PC-9 (cell line): Measurements from ENCODE around the gene SLC35F3. TPM values are rescaled to one million over a fixed set of nuclear protein-coding genes. Genes with fewer than 3 reads are reported as not detected.
"Not testable (repeated sequence)": the region's sequence is repeated elsewhere in the genome, so short reads cannot be mapped to it uniquely, and the experiment has no call there.

ENCODE experiments used
- BruUV-seq: library from RNA; stranded (reverse); fragments of 400-500 nt; replicated peaks from 2 replicates; lab custom pipeline; 2021; lab: Mats Ljungman, UMichigan
- CTCF ChIA-PET: fragments of 300-600 bp; sonication (Branson Sonifier 250); formaldehyde crosslinking; loops from one replicate; lab custom pipeline; 2022; ENCODE audit warnings: antibody characterized with exemption; lab: Charles Lee
- POLR2A ChIA-PET: fragments of 300-600 bp; sonication (Branson Sonifier 250); formaldehyde crosslinking; loops from one replicate; lab custom pipeline; 2022; ENCODE audit warnings: antibody characterized with exemption; ENCODE audit not compliant: unreplicated experiment; lab: Charles Lee
- DNase-seq, 2 experiments: peaks; one replicate each; pipeline versions ENCODE4 v3.0.0 to v3.0.0-alpha.2; 2015 to 2022; ENCODE audit warnings: mixed read lengths in 1 of 2
- H2AFZ ChIP-seq: fragments of 200-600 bp; sonication (generic); 2 replicates; pipeline ENCODE4 v1.8.1; 2017; ENCODE audit warnings: antibody characterized with exemption
- H3F3A ChIP-seq: fragments of 200-600 bp; sonication (generic); 2 replicates; pipeline ENCODE4 v1.8.1; 2017; ENCODE audit warnings: antibody characterized with exemption, mild to moderate bottlenecking, low read depth; ENCODE audit not compliant: insufficient read depth
- H3K27ac ChIP-seq: fragments of 200-600 bp; sonication (generic); 2 replicates; pipeline ENCODE4 v1.6.1; 2016; ENCODE audit warnings: mixed run types
- H3K27me3 ChIP-seq: fragments of 200-600 bp; sonication (generic); 2 replicates; pipeline ENCODE4 v1.6.1; 2016; ENCODE audit warnings: low read depth, mixed run types; ENCODE audit not compliant: insufficient read depth
- H3K36me3 ChIP-seq: fragments of 200-600 bp; sonication (generic); 2 replicates; pipeline ENCODE4 v1.6.1; 2016; ENCODE audit warnings: low read depth, mixed run types
- H3K4me1 ChIP-seq: fragments of 200-600 bp; sonication (generic); replicated peaks from 2 replicates; pipeline ENCODE4 v1.6.1; 2016; ENCODE audit warnings: mixed run types; ENCODE audit not compliant: insufficient read depth
- H3K4me2 ChIP-seq: fragments of 200-600 bp; sonication (generic); 2 replicates; pipeline ENCODE4 v1.6.1; 2017; ENCODE audit warnings: mixed run types
- H3K4me3 ChIP-seq: fragments of 200-600 bp; sonication (generic); 2 replicates; pipeline ENCODE4 v1.6.1; 2016; ENCODE audit warnings: mixed run types
- H3K79me2 ChIP-seq: fragments of 200-600 bp; sonication (generic); 2 replicates; pipeline ENCODE4 v1.6.1; 2017; ENCODE audit warnings: low read depth, mixed run types
- H3K9me2 ChIP-seq: fragments of 200-600 bp; sonication (generic); 2 replicates; pipeline ENCODE4 v1.8.1; 2017; ENCODE audit warnings: mild to moderate bottlenecking; ENCODE audit not compliant: insufficient read depth
- H3K9me3 ChIP-seq: fragments of 200-600 bp; sonication (generic); 2 replicates; pipeline ENCODE4 v1.8.1; 2016; ENCODE audit warnings: low read depth; ENCODE audit not compliant: insufficient read depth
- H4K20me1 ChIP-seq: fragments of 200-600 bp; sonication (generic); 2 replicates; pipeline ENCODE4 v1.8.1; 2017; ENCODE audit not compliant: insufficient read depth
- EZH2 ChIP-seq: fragments of 200-600 bp; sonication (generic); IDR thresholded peaks from 2 replicates; pipeline ENCODE4 v1.8.0; 2017; ENCODE audit warnings: antibody characterized with exemption, low read depth
- intact Hi-C: fragments of 100-400 bp; cut with micrococcal nuclease; formaldehyde crosslinking; loops from one replicate; pipeline ENCODE4 v1.10.0; 2022; ENCODE audit not compliant: unreplicated experiment
- total RNA-seq: library from RNA; stranded (reverse); gene quantifications from 2 replicates; pipeline ENCODE4 v1.2.3, GENCODE V29; 2021
- TF ChIP-seq, protein P1 (sequence below): fragments of 200-600 bp; sonication (generic); conservative IDR thresholded peaks from 2 replicates; pipeline ENCODE4 v1.6.1; 2017; ENCODE audit warnings: mixed run types, antibody characterized with exemption, mild to moderate bottlenecking, moderate library complexity

The SLC35F3 gene
- total RNA-seq, 1 experiment from 2014 or later, result 6.1 TPM

DNA sequence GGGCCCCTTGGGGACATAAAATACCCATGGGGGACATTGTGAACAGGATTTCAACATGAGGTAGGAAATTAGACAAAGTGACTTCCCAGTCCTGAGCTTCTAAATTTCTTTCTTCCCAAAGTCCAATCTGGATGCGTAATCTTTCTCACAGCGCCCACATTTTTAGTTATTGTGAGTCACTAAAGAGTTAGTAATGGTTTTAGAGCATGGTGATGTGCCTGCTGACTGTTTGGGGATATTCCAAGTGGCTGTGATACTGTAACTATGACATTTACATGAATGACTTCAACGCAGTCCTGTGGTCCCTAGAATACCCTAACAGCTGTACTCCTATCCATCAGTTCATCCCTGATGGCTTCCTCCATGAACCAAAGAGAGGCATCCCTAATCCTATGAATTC lies 244.7 kb downstream of the SLC35F3 start:
- no TSS peak for BruUV-seq
- DNase-seq, result no peak
- Histone ChIP-seq H3K79me2 (no peaks in the 10 kb centered on the region), H4K20me1 (no peaks in the 10 kb centered on the region), H3K9me2 (no peaks in the 10 kb centered on the region), H3K27me3 (no peaks in the 10 kb centered on the region), H3K4me3 (no peak overlapping the region), H3K4me1 (no peaks in the 10 kb centered on the region), H3K36me3 (no peaks in the 10 kb centered on the region), H2AFZ (no peak overlapping the region), H3F3A (no peaks in the 10 kb centered on the region), H3K27ac (no peak overlapping the region), H3K9me3 (no peaks in the 10 kb centered on the region; the same call in 1 of the 2 replicates), H3K4me2 (no peak overlapping the region)
- CTCF ChIA-PET, result no interaction called here
- TF ChIP-seq, protein P1, sequence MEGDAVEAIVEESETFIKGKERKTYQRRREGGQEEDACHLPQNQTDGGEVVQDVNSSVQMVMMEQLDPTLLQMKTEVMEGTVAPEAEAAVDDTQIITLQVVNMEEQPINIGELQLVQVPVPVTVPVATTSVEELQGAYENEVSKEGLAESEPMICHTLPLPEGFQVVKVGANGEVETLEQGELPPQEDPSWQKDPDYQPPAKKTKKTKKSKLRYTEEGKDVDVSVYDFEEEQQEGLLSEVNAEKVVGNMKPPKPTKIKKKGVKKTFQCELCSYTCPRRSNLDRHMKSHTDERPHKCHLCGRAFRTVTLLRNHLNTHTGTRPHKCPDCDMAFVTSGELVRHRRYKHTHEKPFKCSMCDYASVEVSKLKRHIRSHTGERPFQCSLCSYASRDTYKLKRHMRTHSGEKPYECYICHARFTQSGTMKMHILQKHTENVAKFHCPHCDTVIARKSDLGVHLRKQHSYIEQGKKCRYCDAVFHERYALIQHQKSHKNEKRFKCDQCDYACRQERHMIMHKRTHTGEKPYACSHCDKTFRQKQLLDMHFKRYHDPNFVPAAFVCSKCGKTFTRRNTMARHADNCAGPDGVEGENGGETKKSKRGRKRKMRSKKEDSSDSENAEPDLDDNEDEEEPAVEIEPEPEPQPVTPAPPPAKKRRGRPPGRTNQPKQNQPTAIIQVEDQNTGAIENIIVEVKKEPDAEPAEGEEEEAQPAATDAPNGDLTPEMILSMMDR, result no peak
- no peak for TF ChIP-seq EZH2
- POLR2A ChIA-PET, result no interaction called here
- intact Hi-C loops, result no loop called here

DNA sequence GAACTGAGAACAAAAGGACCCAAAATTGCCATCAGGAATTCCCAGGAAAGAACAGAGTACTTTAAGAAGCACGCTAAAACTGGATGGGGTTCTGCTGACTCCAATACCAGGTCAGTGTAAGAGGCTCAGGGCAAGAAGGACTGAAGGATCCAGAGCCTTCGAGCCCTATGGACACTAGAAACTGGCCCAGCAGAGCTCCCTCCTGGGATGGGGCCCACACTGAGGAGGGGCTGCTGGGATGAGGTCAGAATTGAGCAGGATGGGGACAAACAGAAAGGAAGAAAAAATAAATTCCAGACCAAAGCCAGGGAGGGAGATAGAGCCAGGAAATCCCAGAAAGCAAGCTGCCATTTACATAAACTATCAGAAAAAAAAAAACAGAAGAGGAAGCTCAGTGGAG lies 246.4 kb downstream of the SLC35F3 start:
- Histone ChIP-seq H3K36me3 (no peaks in the 10 kb centered on the region), H3K4me1 (no peaks in the 10 kb centered on the region), H3F3A (no peaks in the 10 kb centered on the region), H3K27me3 (no peaks in the 10 kb centered on the region), H4K20me1 (no peaks in the 10 kb centered on the region), H3K4me2 (no peak overlapping the region), H3K27ac (no peak overlapping the region), H3K4me3 (no peak overlapping the region), H3K79me2 (no peaks in the 10 kb centered on the region), H2AFZ (no peak overlapping the region), H3K9me2 (no peaks in the 10 kb centered on the region), H3K9me3 (no peaks in the 10 kb centered on the region; the same call in 1 of the 2 replicates)
- intact Hi-C loops, result loop anchor here (5.0 kb wide), 1 partner anchor 176 kb away; no protein-coding TSS in a partner anchor
- DNase-seq, result no peak
- BruUV-seq, result no TSS peak
- TF ChIP-seq EZH2, result no peak
- TF ChIP-seq, protein P1, result no peak
- POLR2A ChIA-PET, result no interaction called here
- CTCF ChIA-PET, result interaction anchor here (0.6 kb wide), 1 partner anchor 38 kb away, joined by 5 read pairs; no protein-coding TSS in a partner anchor

DNA sequence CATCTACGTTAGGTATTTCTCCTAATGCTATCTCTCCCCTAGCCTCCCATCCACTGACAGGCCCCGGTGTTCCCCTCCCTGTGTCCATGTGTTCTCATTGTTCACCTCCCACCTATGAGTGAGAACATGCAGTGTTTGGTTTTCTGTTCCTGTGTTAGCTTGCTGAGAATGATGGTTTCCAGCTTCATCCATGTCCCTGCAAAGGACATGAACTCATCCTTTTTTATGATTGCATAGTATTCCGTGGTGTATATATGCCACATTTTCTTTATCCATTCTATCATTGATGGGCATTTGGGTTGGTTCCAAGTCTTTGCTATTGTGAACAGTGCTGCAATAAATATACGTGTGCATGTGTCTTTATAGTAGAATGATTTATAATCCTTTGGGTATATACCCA lies 247.9 kb downstream of the SLC35F3 start:
- BruUV-seq, CTCF ChIA-PET: not testable (repeated sequence)

More for the DNA sequence above, 247.9 kb downstream of the SLC35F3 start:
- H3K9me2 ChIP-seq, H3K9me3 ChIP-seq, H3K36me3 ChIP-seq, POLR2A ChIA-PET, DNase-seq, H3K4me1 ChIP-seq, H3K27ac ChIP-seq, H3K4me3 ChIP-seq, H2AFZ ChIP-seq, H4K20me1 ChIP-seq, H3K79me2 ChIP-seq, H3K4me2 ChIP-seq, H3K27me3 ChIP-seq, H3F3A ChIP-seq: not testable (repeated sequence)
- intact Hi-C loops, result loop anchor here (5.0 kb wide), 1 partner anchor 175 kb away; no protein-coding TSS in a partner anchor
